GM12872 (cell line): ENCODE results near the gene MTMR3.

Experiments used
- CTCF ChIP-seq: IDR thresholded peaks from 3 replicates; pipeline ENCODE4 v1.5.1; 2011; ENCODE audit warnings: low read depth, mild to moderate bottlenecking, low read length, moderate library complexity; ENCODE audit not compliant: insufficient read depth

Gene MTMR3

GRCh38 chr22:29883045-29883774 is at the start of gene MTMR3:
TSS of gene MTMR3 (plus strand) at chr22:29883174. CDS start at chr22:29971060, 87,886 bp downstream.
- peak; percentile 33; the same call in 1 of the 3 replicates for TF ChIP-seq CTCF

- TF ChIP-seq CTCF, result no peak
These were observed 49.5 kb upstream of the MTMR3 start for GRCh38 chr22:29833392-29833965.

GRCh38 chr22:29834046-29834445 is 48.9 kb upstream of the MTMR3 start:
- no peak for TF ChIP-seq CTCF

- no peak for TF ChIP-seq CTCF
These were observed 45.0 kb upstream of the MTMR3 start, which contains the start of gene ASCC2 for GRCh38 chr22:29837741-29838598. TSS of gene ASCC2 (minus strand) at chr22:29838274. CDS start at chr22:29832325, 5,949 bp downstream.

GRCh38 chr22:29838599-29838956 is 44.4 kb upstream of the MTMR3 start:
- no peak for TF ChIP-seq CTCF

- TF ChIP-seq CTCF, result no peak
These were observed 43.9 kb upstream of the MTMR3 start for GRCh38 chr22:29839039-29839438.

- TF ChIP-seq CTCF, result no peak
These were observed 42.5 kb upstream of the MTMR3 start for GRCh38 chr22:29840498-29840897.
